PFSK-1 (cell line): Measurements from ENCODE around the gene NACC1.

Source experiments
- FOXP2 ChIP-seq: optimal IDR thresholded peaks from 2 replicates; pipeline ENCODE3; 2011; ENCODE audit warnings: borderline replicate concordance, control low read depth, inconsistent platforms; ENCODE audit not compliant: insufficient read depth; ENCODE audit errors: extremely low read length, extremely low read depth
- POLR2AphosphoS5 ChIP-seq: IDR thresholded peaks from 2 replicates; pipeline ENCODE4 v1.6.1; 2012; ENCODE audit warnings: low read depth, mild to moderate bottlenecking, control low read depth, low read length, moderate library complexity
- SIN3A ChIP-seq: IDR thresholded peaks from 2 replicates; pipeline ENCODE4 v1.6.1; 2012; ENCODE audit warnings: mild to moderate bottlenecking, low read length, moderate library complexity, borderline replicate concordance; ENCODE audit not compliant: insufficient read depth
- TAF1 ChIP-seq: IDR thresholded peaks from 2 replicates; pipeline ENCODE4 v1.6.1; 2012; ENCODE audit warnings: low read length, control low read depth, borderline replicate concordance; ENCODE audit not compliant: insufficient read depth
- TF ChIP-seq, protein P1 (sequence below), 2 experiments: IDR thresholded peaks; 2 replicates each; pipeline versions ENCODE4 v1.6.1 to v1.8.0; 2011 to 2012; ENCODE audit warnings: low read depth in 2 of 2, low read length in 2 of 2, control low read depth in 1 of 2, inconsistent platforms in 1 of 2, mild to moderate bottlenecking in 1 of 2, moderate library complexity in 1 of 2; ENCODE audit not compliant: insufficient read depth in 1 of 2

The NACC1 gene

GRCh38 chr19:13133241-13133870 is 15.3 kb downstream of the NACC1 start:
- no peak for TF ChIP-seq FOXP2
- no peak for TF ChIP-seq TAF1
- no peak for TF ChIP-seq SIN3A
- TF ChIP-seq POLR2AphosphoS5: no peak
- TF ChIP-seq, protein P1, sequence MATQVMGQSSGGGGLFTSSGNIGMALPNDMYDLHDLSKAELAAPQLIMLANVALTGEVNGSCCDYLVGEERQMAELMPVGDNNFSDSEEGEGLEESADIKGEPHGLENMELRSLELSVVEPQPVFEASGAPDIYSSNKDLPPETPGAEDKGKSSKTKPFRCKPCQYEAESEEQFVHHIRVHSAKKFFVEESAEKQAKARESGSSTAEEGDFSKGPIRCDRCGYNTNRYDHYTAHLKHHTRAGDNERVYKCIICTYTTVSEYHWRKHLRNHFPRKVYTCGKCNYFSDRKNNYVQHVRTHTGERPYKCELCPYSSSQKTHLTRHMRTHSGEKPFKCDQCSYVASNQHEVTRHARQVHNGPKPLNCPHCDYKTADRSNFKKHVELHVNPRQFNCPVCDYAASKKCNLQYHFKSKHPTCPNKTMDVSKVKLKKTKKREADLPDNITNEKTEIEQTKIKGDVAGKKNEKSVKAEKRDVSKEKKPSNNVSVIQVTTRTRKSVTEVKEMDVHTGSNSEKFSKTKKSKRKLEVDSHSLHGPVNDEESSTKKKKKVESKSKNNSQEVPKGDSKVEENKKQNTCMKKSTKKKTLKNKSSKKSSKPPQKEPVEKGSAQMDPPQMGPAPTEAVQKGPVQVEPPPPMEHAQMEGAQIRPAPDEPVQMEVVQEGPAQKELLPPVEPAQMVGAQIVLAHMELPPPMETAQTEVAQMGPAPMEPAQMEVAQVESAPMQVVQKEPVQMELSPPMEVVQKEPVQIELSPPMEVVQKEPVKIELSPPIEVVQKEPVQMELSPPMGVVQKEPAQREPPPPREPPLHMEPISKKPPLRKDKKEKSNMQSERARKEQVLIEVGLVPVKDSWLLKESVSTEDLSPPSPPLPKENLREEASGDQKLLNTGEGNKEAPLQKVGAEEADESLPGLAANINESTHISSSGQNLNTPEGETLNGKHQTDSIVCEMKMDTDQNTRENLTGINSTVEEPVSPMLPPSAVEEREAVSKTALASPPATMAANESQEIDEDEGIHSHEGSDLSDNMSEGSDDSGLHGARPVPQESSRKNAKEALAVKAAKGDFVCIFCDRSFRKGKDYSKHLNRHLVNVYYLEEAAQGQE (IDR thresholded peaks at IDR 0.05; ENCODE audit: insufficient read depth in 1 of 2, low read depth in 2 of 2, low read length in 2 of 2): no peak

- no peak for TF ChIP-seq POLR2AphosphoS5
- TF ChIP-seq FOXP2: no peak
- TF ChIP-seq SIN3A: no peak
- TF ChIP-seq, protein P1 (IDR thresholded peaks at IDR 0.05; ENCODE audit: insufficient read depth in 1 of 2, low read depth in 2 of 2, low read length in 2 of 2): no peak
- no peak for TF ChIP-seq TAF1
Measured at GRCh38 chr19:13134626-13135025, 16.6 kb downstream of the NACC1 start.

- TF ChIP-seq FOXP2 (no peak), POLR2AphosphoS5 (no peak), TAF1 (no peak), SIN3A (no peak)
- TF ChIP-seq, protein P1 (IDR thresholded peaks at IDR 0.05; ENCODE audit: insufficient read depth in 1 of 2, low read depth in 2 of 2, low read length in 2 of 2): no peak
Measured at GRCh38 chr19:13135068-13136062, 17.3 kb downstream of the NACC1 start.

GRCh38 chr19:13137290-13137794 is 19.3 kb downstream of the NACC1 start:
- TF ChIP-seq POLR2AphosphoS5: no peak
- TF ChIP-seq FOXP2: no peak
- TF ChIP-seq, protein P1 (IDR thresholded peaks at IDR 0.05; ENCODE audit: insufficient read depth in 1 of 2, low read depth in 2 of 2, low read length in 2 of 2): no peak
- TF ChIP-seq TAF1: no peak
- no peak for TF ChIP-seq SIN3A
